B cell (primary cell): ENCODE results near the gene ABCD1. TPM values are rescaled to one million over a fixed set of nuclear protein-coding genes. Genes with fewer than 3 reads are reported as not detected.

ENCODE experiments used
- ATAC-seq: fragments of 200-7000 bp; cut with Tn5 transposase; one replicate; pipeline ENCODE4 v1.10.0; 2021; ENCODE audit warnings: low read depth, mild to moderate bottlenecking, moderate number of reproducible peaks, moderate library complexity
- CTCF ChIA-PET: fragments of 350-600 bp; sonication (Branson Sonifier 250); formaldehyde crosslinking; loops from one replicate; lab custom pipeline; 2021; ENCODE audit warnings: antibody characterized with exemption, inconsistent platforms; lab: Charles Lee
- POLR2A ChIA-PET: fragments of 350-600 bp; sonication (Branson Sonifier 250); formaldehyde crosslinking; loops from one replicate; lab custom pipeline; 2021; ENCODE audit warnings: antibody characterized with exemption; lab: Charles Lee
- DNase-seq: peaks from one replicate; pipeline ENCODE4 v3.0.0; 2013
- H2AFZ ChIP-seq: 2 replicates; pipeline ENCODE4 v1.6.1; 2012; ENCODE audit warnings: mild to moderate bottlenecking, low read depth, low read length; ENCODE audit not compliant: insufficient read depth, poor library complexity, severe bottlenecking
- H3K27ac ChIP-seq, 2 donors: 1 replicate in 1 of 2; 2 replicates in 1 of 2; pipeline ENCODE4 v1.5.1; 2012 to 2013; ENCODE audit warnings: low read length in 2 of 2, mild to moderate bottlenecking in 2 of 2, moderate library complexity in 1 of 2
- H3K27me3 ChIP-seq, 4 experiments: fragments of 200-600 bp in 1 of 4; sonication (generic) in 1 of 4; replicated peaks in 1 of 4; 1 replicate in 2 of 4; 2 replicates in 2 of 4; pipeline versions ENCODE4 v1.6.1 to v1.7.0; 2013 to 2016; ENCODE audit warnings: low read length in 3 of 4, mild to moderate bottlenecking in 2 of 4, mixed read lengths in 1 of 4, moderate library complexity in 1 of 4; ENCODE audit not compliant: insufficient read depth in 4 of 4, control insufficient read depth in 3 of 4; ENCODE audit errors: control extremely low read depth in 1 of 4
- H3K36me3 ChIP-seq, 2 experiments: replicated peaks in 1 of 2; 1 replicate in 1 of 2; 2 replicates in 1 of 2; pipeline versions ENCODE4 v1.6.1 to v1.7.1; 2013; ENCODE audit warnings: low read length in 1 of 2; ENCODE audit not compliant: insufficient read depth in 2 of 2, control insufficient read depth in 1 of 2; ENCODE audit errors: control extremely low read depth in 1 of 2, extremely low read depth in 1 of 2
- H3K4me1 ChIP-seq, 2 donors: fragments of 200-600 bp in 1 of 2; sonication (generic) in 1 of 2; 1 replicate in 1 of 2; 2 replicates in 1 of 2; pipeline versions ENCODE4 v1.5.1 to v1.6.1; 2013 to 2017; ENCODE audit warnings: low read length in 2 of 2; ENCODE audit not compliant: control insufficient read depth in 2 of 2, insufficient read depth in 2 of 2
- H3K4me2 ChIP-seq: replicated peaks from 2 replicates; pipeline ENCODE3; 2012; ENCODE audit warnings: mild to moderate bottlenecking, low read depth, low read length; ENCODE audit not compliant: poor library complexity, severe bottlenecking
- H3K4me3 ChIP-seq, 5 experiments: fragments of 200-600 bp in 1 of 5; sonication (generic) in 1 of 5; 1 replicate in 3 of 5; 2 replicates in 2 of 5; pipeline versions ENCODE4 v1.5.1 to v1.7.0; 2011 to 2016; ENCODE audit warnings: low read length in 4 of 5, mild to moderate bottlenecking in 4 of 5, low read depth in 2 of 5, control low read depth in 1 of 5, moderate library complexity in 1 of 5; ENCODE audit not compliant: insufficient read depth in 1 of 5; ENCODE audit errors: control extremely low read depth in 1 of 5, extremely low read depth in 1 of 5
- H3K79me2 ChIP-seq: fragments of 200-600 bp; sonication (generic); one replicate; pipeline ENCODE4 v1.6.0; 2016; ENCODE audit warnings: low read length; ENCODE audit not compliant: control insufficient read depth, insufficient read depth
- H3K9ac ChIP-seq: fragments of 200-600 bp; sonication (generic); 2 replicates; pipeline ENCODE4 v1.6.1; 2017; ENCODE audit warnings: mild to moderate bottlenecking, low read length, moderate library complexity
- H3K9me3 ChIP-seq, 3 donors: one replicate each; pipeline versions ENCODE4 v1.6.1 to v1.7.1; 2013; ENCODE audit warnings: low read length in 2 of 3; ENCODE audit not compliant: control insufficient read depth in 2 of 3, insufficient read depth in 1 of 3; ENCODE audit errors: control extremely low read depth in 1 of 3
- H4K20me1 ChIP-seq: 2 replicates; pipeline ENCODE4 v1.6.0; 2012; ENCODE audit warnings: mild to moderate bottlenecking, low read length; ENCODE audit not compliant: insufficient read depth, control insufficient read depth, poor library complexity, severe bottlenecking
- H3K27ac Mint-ChIP-seq: one replicate; pipeline ENCODE4 v1.8.0; 2021; ENCODE audit warnings: mixed read lengths
- H3K27me3 Mint-ChIP-seq: one replicate; pipeline ENCODE4 v1.8.0; 2021; ENCODE audit warnings: mixed read lengths
- H3K4me1 Mint-ChIP-seq: one replicate; pipeline ENCODE4 v1.8.0; 2021; ENCODE audit warnings: mixed read lengths
- H3K4me3 Mint-ChIP-seq: one replicate; pipeline ENCODE4 v1.8.0; 2021; ENCODE audit warnings: mixed read lengths
- H3K9me3 Mint-ChIP-seq: one replicate; pipeline ENCODE4 v1.8.0; 2022; ENCODE audit warnings: mixed read lengths; ENCODE audit not compliant: insufficient read depth
- CTCF ChIP-seq: fragments of 200-600 bp; IDR thresholded peaks from one replicate; pipeline ENCODE4 v1.8.0; 2022; ENCODE audit warnings: antibody characterized with exemption, mild to moderate bottlenecking
- EZH2 ChIP-seq: IDR thresholded peaks from 2 replicates; pipeline ENCODE4 v1.6.1; 2012; ENCODE audit warnings: borderline replicate concordance, low read depth, mild to moderate bottlenecking, moderate library complexity, low read length; ENCODE audit not compliant: insufficient read depth, poor library complexity, severe bottlenecking
- WGBS: methylation state at CpG from one replicate; pipeline ENCODE4 v1.1.5; 2013; ENCODE audit warnings: missing lambda C conversion rate; ENCODE audit not compliant: insufficient coverage; 5-methylcytosine and 5-hydroxymethylcytosine counted together
- intact Hi-C: fragments of 100-400 bp; cut with micrococcal nuclease; formaldehyde crosslinking; loops from one replicate; pipeline ENCODE4 v1.10.0; 2022
- polyA plus RNA-seq: library from polyadenylated mRNA; depleted of rRNA; stranded (reverse); fragments of >200 nt; gene quantifications from 2 replicates; pipeline ENCODE4 v1.2.3, GENCODE V29; 2012
- total RNA-seq, 2 donors: library from RNA; stranded (reverse); fragments of 120-200 nt in 1 of 2; gene quantifications; 1 replicate in 1 of 2; 2 replicates in 1 of 2; pipeline versions ENCODE4 v1.2.3 to v1.2.4, GENCODE V29; 2013 to 2022

ABCD1 gene
- total and polyA plus RNA-seq, 2 donors (not counting 1 experiment from before 2014, with no cell fraction given), result 9.7 to 12.2 TPM

GRCh38 chrX:153761863-153762262 is 37.2 kb downstream of the ABCD1 start:
- ChIA-PET POLR2A (no interaction called here), CTCF (interaction anchor here (0.9 to 3.9 kb wide), 2 partner anchors 25 to 186 kb away, joined by 3 to 35 read pairs; no protein-coding TSS in a partner anchor)
- Histone ChIP-seq H3K9ac (no peak overlapping the region), H4K20me1 (no peaks in the 10 kb centered on the region), H3K4me1 (peaks cover 6 to 31% of the 10 kb centered on the region in 2 donors), H3K4me2 (no peak overlapping the region), H3K27me3 (no peaks in the 10 kb centered on the region), H3K79me2 (no peaks in the 10 kb centered on the region), H3K27ac (no peak overlapping the region), H2AFZ (no peak overlapping the region), H3K36me3 (no peaks in the 10 kb centered on the region), H3K9me3 (no peaks in the 10 kb centered on the region), H3K4me3 (no peak overlapping the region)
- H3K4me3 Mint-ChIP-seq, result no peak overlapping the region
- whole genome bisulfite sequencing, result 90% methylated on average over 10 of the region's 15 CpGs
- H3K27ac Mint-ChIP-seq, result no peak overlapping the region
- H3K27me3 Mint-ChIP-seq, result no peaks in the 10 kb centered on the region
- intact Hi-C loops, result no loop called here
- no peaks in the 10 kb centered on the region for H3K9me3 Mint-ChIP-seq
- no peak for ATAC-seq
- no peak for TF ChIP-seq CTCF
- no peak for TF ChIP-seq EZH2
- peaks cover 23% of the 10 kb centered on the region for H3K4me1 Mint-ChIP-seq
- DNase-seq, result no peak

DNA sequence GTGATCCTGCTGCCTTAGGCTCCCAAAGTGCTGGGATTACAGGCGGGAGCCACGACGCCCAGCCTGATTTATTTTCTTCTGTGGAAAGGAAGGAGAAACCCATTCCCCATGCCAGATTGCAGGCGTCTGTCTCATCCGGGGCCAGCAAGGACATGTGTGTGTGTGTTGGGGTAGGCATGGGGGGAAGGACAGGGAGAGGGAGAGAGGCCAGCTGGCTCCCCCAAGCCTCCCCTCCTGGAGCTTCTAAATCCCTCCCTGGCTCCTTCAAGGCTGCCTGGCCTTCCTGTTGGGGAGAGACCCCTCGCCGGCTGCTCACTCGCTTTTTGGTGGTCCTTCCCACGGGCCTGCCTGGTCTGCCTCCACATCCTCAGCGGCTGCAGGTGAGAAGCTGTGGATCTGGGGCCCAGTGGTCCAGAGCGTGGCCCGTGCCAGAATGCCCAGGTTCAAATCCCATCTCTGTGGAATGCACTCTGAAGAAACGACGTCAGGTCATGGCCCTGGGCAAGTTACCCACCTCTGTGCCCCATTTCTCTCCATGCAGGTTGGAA is 38.0 kb downstream of the ABCD1 start:
- intact Hi-C loops, result no loop called here

More for the DNA sequence above, 38.0 kb downstream of the ABCD1 start:
- Histone ChIP-seq H3K9ac (no peak overlapping the region), H4K20me1 (no peaks in the 10 kb centered on the region), H3K36me3 (no peaks in the 10 kb centered on the region), H3K4me1 (peaks cover 2 to 28% of the 10 kb centered on the region in 2 donors), H3K9me3 (no peaks in the 10 kb centered on the region), H3K27me3 (no peaks in the 10 kb centered on the region), H3K4me3 (no peak overlapping the region), H3K27ac (no peak overlapping the region), H2AFZ (no peak overlapping the region), H3K4me2 (no peak overlapping the region), H3K79me2 (no peaks in the 10 kb centered on the region)
- 87% methylated on average over 9 of the region's 14 CpGs for WGBS
- no peak overlapping the region for H3K4me3 Mint-ChIP-seq
- no peak for DNase-seq
- CTCF ChIA-PET, result interaction anchor here (0.9 to 3.9 kb wide), 4 partner anchors 26 to 190 kb away, joined by 3 to 35 read pairs (median 8); no protein-coding TSS in a partner anchor
- H3K4me1 Mint-ChIP-seq, result peaks cover 21% of the 10 kb centered on the region
- H3K27ac Mint-ChIP-seq, result no peak overlapping the region
- H3K27me3 Mint-ChIP-seq, result no peaks in the 10 kb centered on the region
- ATAC-seq, result no peak
- POLR2A ChIA-PET, result no interaction called here
- TF ChIP-seq EZH2 (no peak), CTCF (no peak)
- H3K9me3 Mint-ChIP-seq, result no peaks in the 10 kb centered on the region
